Peyer's patch (tissue), 4 donors: ENCODE data around the gene NLRP9.

Experiments
- POLR2A ChIP-seq, 2 donors: fragments of 450-650 bp; IDR thresholded peaks; one replicate each; pipeline ENCODE4 v1.5.1; 2017; ENCODE audit warnings: antibody characterized with exemption in 2 of 2, mild to moderate bottlenecking in 2 of 2, moderate library complexity in 2 of 2
- TF ChIP-seq, protein P1 (sequence below), 6 experiments: fragments of 450-650 bp in 4 of 6; fragments of 200-600 bp in 2 of 6; sonication (generic) in 1 of 6; IDR thresholded peaks; one replicate each; pipeline ENCODE4 v1.5.1; 2017 to 2019; ENCODE audit warnings: antibody characterized with exemption in 6 of 6, mild to moderate bottlenecking in 3 of 6, moderate library complexity in 1 of 6

DNA sequence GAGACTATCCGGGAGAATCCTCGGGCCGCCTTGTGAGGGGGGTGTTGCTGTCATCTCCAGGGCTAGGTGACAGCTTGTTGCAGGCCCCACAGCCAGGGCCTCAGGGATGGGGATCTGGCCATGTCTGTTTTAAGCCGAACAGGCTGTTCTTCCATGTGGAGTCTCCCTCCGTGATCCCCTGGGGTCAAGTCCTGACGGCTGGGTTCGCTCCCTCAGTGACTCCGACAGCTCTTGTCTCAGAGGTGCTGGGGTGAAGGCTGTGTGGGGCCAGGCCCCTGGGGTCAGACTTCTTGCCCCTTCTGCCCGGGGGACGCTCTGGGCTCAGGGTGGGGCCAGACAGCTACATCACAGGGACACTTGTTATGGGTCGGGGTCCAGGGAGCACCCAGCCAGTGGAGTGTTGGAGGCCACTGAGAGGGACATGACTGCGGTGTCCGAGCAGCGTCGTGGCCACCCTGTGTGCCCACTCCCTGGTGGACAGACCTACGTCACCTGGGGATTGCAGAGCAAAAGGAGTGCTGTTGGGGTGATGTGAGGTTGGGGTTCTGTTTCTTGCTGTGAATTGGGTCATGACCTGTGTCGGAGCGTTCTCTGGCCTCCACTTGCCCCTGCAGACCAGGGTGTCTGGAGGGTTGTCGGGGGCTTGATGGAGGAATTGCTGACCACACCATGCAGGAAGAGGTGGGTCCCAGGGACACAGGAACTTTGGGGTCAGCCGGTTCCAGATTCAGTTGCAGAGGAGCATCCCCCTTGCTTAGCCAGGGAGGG lies 41.7 kb downstream of the NLRP9 start:
- no peak for TF ChIP-seq POLR2A (IDR thresholded peaks at IDR 0.05)
- TF ChIP-seq, protein P1, sequence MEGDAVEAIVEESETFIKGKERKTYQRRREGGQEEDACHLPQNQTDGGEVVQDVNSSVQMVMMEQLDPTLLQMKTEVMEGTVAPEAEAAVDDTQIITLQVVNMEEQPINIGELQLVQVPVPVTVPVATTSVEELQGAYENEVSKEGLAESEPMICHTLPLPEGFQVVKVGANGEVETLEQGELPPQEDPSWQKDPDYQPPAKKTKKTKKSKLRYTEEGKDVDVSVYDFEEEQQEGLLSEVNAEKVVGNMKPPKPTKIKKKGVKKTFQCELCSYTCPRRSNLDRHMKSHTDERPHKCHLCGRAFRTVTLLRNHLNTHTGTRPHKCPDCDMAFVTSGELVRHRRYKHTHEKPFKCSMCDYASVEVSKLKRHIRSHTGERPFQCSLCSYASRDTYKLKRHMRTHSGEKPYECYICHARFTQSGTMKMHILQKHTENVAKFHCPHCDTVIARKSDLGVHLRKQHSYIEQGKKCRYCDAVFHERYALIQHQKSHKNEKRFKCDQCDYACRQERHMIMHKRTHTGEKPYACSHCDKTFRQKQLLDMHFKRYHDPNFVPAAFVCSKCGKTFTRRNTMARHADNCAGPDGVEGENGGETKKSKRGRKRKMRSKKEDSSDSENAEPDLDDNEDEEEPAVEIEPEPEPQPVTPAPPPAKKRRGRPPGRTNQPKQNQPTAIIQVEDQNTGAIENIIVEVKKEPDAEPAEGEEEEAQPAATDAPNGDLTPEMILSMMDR (IDR thresholded peaks at IDR 0.05): no peak
